Transverse colon (tissue), 4 donors: Measurements from ENCODE around the gene SPAG8. TPM values are rescaled to one million over a fixed set of nuclear protein-coding genes. Genes with fewer than 3 reads are reported as not detected.
A peak's percentile ranks its signal among the peaks of the same experiment; 100 is the strongest.

ENCODE experiments used
- DNase-seq: peaks from one replicate; pipeline ENCODE4 v3.0.0-alpha.2; 2019
- H3K27ac ChIP-seq, 4 donors: fragments of 200-600 bp; sonication (generic); 2 replicates each; pipeline ENCODE4 v1.5.1; 2016 to 2018; ENCODE audit warnings: inconsistent platforms in 4 of 4
- H3K27me3 ChIP-seq: fragments of 200-600 bp; sonication (generic); 2 replicates; pipeline ENCODE4 v1.5.1; 2017; ENCODE audit warnings: inconsistent platforms
- H3K36me3 ChIP-seq, 4 donors: fragments of 200-600 bp; sonication (generic); 2 replicates each; pipeline ENCODE4 v1.5.1; 2017 to 2019; ENCODE audit warnings: inconsistent platforms in 4 of 4
- H3K4me1 ChIP-seq, 4 donors: fragments of 200-600 bp; sonication (generic); 2 replicates each; pipeline ENCODE4 v1.5.1; 2017 to 2020; ENCODE audit warnings: inconsistent platforms in 4 of 4
- H3K4me3 ChIP-seq, 4 donors: fragments of 200-600 bp; sonication (generic); 1 replicate in 1 of 4; 2 replicates in 3 of 4; pipeline versions ENCODE4 v1.5.1 to v1.6.1; 2017 to 2019; ENCODE audit warnings: inconsistent platforms in 4 of 4
- H3K9me3 ChIP-seq, 2 donors: fragments of 200-600 bp; sonication (generic); 2 replicates each; pipeline ENCODE4 v1.5.1; 2017 to 2019; ENCODE audit warnings: inconsistent platforms in 2 of 2
- EP300 ChIP-seq: sonication (generic); formaldehyde crosslinking; IDR thresholded peaks from one replicate; pipeline ENCODE4 v1.6.1; 2017; ENCODE audit warnings: antibody characterized with exemption, low read depth
- POLR2A ChIP-seq: fragments of 450-650 bp; IDR thresholded peaks from one replicate; pipeline ENCODE4 v1.6.1; 2016; ENCODE audit warnings: antibody characterized with exemption, mild to moderate bottlenecking, moderate library complexity
- POLR2AphosphoS5 ChIP-seq, 3 donors: sonication (generic); formaldehyde crosslinking; IDR thresholded peaks; one replicate each; pipeline ENCODE4 v1.6.1; 2016; ENCODE audit warnings: antibody characterized with exemption in 3 of 3
- WGBS, 2 donors: methylation state at CpG; one replicate each; pipeline ENCODE4 v1.1.5; 2018; ENCODE audit warnings: low coverage in 1 of 2; 5-methylcytosine and 5-hydroxymethylcytosine counted together
- in situ Hi-C, 4 donors: fragments of 200-750 bp; cut with MboI; loops; one replicate each; pipeline versions ENCODE4 v1.15.0 to v1.15.1; 2017; ENCODE audit warnings: low sequenced_read_pairs in 3 of 4, low pct_ligation_motif_present in 1 of 4, low pct_unique_long_range_greater_than_20kb in 1 of 4
- intact Hi-C: fragments of 100-400 bp; cut with DNase I; formaldehyde crosslinking; loops from one replicate; pipeline ENCODE4 v1.15.1; 2023; ENCODE audit warnings: low total_unique reads
- total RNA-seq, 4 donors: library from RNA; depleted of rRNA; stranded (reverse); fragments of >200 nt; gene quantifications; one replicate each; pipeline ENCODE4 v1.1.0, GENCODE V29; 2016
- TF ChIP-seq, protein P1 (sequence below), 5 experiments: fragments of 200-600 bp in 3 of 5; fragments of 450-650 bp in 2 of 5; sonication (generic) in 3 of 5; IDR thresholded peaks; 1 replicate in 2 of 5; 2 replicates in 3 of 5; pipeline ENCODE4 v1.5.1; 2016 to 2017; ENCODE audit warnings: antibody characterized with exemption in 5 of 5, inconsistent platforms in 3 of 5, mild to moderate bottlenecking in 2 of 5, moderate library complexity in 1 of 5

The SPAG8 gene
- total RNA-seq, 4 donors from 2014 or later: 0.41 to 3.0 (median 1.9) TPM; not detected in 1

DNA sequence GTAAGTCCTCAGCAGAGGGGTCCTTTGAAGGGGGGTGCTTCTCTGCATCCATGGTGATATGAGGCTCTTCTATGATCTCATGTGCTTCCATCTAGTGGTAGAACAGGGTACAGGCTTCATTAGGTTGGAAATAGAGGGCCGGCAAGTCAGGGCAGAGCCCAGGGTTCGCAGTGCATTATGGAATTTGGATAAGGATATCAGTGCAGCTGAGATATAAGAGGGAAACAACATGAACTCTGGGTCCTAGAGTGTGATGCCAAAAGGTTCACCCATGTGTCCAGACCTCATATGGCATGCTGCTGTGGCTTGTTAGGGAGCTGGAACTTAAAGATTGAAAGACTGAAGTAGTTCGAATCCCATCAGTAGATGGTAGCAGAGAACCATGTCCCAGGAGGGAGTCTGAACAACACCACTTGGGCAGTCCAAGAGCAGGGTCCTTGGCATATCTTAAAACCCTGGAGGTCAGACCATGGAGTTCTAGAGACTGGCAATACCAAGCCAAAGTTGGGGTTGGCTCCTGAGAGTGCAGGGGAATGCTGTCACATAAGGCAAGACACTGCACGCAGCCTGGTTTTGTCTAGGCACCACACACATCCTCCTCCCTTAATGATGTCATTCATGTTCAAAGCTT, 14.1 kb upstream of the SPAG8 start:
- 27 to 28% methylated on average over 3 to 4 of the region's 4 CpGs for WGBS, 2 donors
- Histone ChIP-seq H3K9me3 (no peaks in the 10 kb centered on the region), H3K4me3 (no peak overlapping the region), H3K27me3 (no peaks in the 10 kb centered on the region), H3K36me3 (no peaks in the 10 kb centered on the region), H3K27ac (no peak overlapping the region), H3K4me1 (peaks cover 3 to 22% (median 17%) of the 10 kb centered on the region in 4 donors)
- DNase-seq: no peak
- intact Hi-C loops (no loop called here), in situ Hi-C loops (no loop called here)
- no peak for TF ChIP-seq POLR2AphosphoS5 (IDR thresholded peaks at IDR 0.05)
- TF ChIP-seq, protein P1, sequence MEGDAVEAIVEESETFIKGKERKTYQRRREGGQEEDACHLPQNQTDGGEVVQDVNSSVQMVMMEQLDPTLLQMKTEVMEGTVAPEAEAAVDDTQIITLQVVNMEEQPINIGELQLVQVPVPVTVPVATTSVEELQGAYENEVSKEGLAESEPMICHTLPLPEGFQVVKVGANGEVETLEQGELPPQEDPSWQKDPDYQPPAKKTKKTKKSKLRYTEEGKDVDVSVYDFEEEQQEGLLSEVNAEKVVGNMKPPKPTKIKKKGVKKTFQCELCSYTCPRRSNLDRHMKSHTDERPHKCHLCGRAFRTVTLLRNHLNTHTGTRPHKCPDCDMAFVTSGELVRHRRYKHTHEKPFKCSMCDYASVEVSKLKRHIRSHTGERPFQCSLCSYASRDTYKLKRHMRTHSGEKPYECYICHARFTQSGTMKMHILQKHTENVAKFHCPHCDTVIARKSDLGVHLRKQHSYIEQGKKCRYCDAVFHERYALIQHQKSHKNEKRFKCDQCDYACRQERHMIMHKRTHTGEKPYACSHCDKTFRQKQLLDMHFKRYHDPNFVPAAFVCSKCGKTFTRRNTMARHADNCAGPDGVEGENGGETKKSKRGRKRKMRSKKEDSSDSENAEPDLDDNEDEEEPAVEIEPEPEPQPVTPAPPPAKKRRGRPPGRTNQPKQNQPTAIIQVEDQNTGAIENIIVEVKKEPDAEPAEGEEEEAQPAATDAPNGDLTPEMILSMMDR (IDR thresholded peaks at IDR 0.05): peak; percentile 71 to 88 (median 81)

DNA sequence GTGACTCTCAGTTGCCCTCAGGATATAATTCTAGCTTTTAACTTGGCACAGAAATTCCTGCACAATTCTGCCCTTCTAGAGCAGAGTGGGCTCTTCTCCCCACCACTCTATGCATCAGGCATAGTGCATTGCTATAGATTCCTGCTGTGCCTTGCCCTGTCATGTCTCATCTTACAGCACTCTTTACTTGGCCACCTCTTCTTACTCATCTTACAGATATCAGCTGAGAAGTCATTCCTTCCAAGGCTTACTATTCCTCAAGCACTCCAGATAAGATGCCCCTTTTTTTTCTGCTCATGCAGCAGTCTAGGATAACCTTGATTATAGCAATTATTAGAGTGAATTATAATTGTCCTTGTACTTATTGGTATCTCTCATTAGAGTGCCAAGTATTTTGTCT, 10.9 kb upstream of the SPAG8 start:
- Histone ChIP-seq H3K4me3 (no peak overlapping the region), H3K9me3 (no peaks in the 10 kb centered on the region), H3K4me1 (no peaks in the 10 kb centered on the region), H3K36me3 (no peaks in the 10 kb centered on the region), H3K27me3 (no peaks in the 10 kb centered on the region), H3K27ac (no peak overlapping the region)
- intact Hi-C loops (no loop called here), in situ Hi-C loops (no loop called here)
- DNase-seq: no peak
- TF ChIP-seq POLR2AphosphoS5 (IDR thresholded peaks at IDR 0.05): no peak
- no peak for TF ChIP-seq POLR2A

DNA sequence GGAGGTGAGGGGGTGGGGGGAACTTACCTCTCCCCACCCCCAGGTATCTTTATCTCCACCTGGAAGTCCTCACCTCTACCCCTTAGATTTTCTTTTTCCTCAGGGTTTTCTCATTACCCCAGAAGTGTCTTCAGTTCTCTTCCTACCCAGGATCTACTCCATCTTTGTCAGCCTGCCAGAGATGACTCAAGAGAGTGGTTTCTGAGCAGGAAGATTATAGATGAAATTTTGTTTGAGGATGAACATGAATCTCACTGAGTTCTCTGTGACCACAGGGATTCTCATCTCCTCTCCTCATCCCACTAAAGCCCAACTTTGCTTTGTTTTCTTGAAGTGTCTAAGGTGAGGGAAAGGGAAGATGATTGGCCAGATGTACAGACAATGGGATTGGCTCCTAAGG, 8.0 kb upstream of the SPAG8 start:
- H3K36me3 ChIP-seq: no peaks in the 10 kb centered on the region
- no peaks in the 10 kb centered on the region for H3K9me3 ChIP-seq
- no peaks in the 10 kb centered on the region for H3K27me3 ChIP-seq
- TF ChIP-seq EP300 (no peak), POLR2AphosphoS5 (IDR thresholded peaks at IDR 0.05) (no peak), POLR2A (no peak)
- TF ChIP-seq, protein P1 (IDR thresholded peaks at IDR 0.05): no peak
- H3K4me1 ChIP-seq: peaks cover 0 to 4% (median 0%) of the 10 kb centered on the region in 4 donors
- H3K4me3 ChIP-seq: no peak overlapping the region
- no peak for DNase-seq
- H3K27ac ChIP-seq: no peak overlapping the region
- in situ Hi-C loops: no loop called here
- intact Hi-C loops: no loop called here

DNA sequence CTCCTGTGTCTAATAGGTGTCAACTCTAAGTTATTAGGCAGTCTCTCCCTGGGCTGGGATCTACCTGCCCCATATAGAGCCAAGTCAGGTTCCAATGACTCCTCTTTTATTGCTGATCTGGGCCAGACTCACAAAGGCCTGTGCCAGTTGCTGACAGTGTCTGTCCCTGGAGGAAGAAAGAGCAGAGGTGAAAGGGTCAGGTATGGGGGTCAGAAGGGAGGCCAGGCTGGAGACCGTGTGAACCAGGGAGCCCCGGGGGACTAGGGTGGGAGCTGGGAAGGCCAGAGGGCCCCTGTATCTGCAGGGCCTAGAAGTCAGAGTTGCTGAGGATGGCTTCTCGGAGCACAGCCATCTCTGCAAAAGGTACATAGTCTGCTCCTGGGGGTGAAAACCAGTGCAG, 6.3 kb upstream of the SPAG8 start:
- Histone ChIP-seq H3K27ac (no peak overlapping the region), H3K36me3 (no peaks in the 10 kb centered on the region), H3K4me3 (no peak overlapping the region), H3K9me3 (no peaks in the 10 kb centered on the region), H3K4me1 (peaks cover 9 to 16% (median 11%) of the 10 kb centered on the region in 4 donors), H3K27me3 (no peaks in the 10 kb centered on the region)
- no peak for TF ChIP-seq POLR2AphosphoS5 (IDR thresholded peaks at IDR 0.05)
- TF ChIP-seq, protein P1 (IDR thresholded peaks at IDR 0.05): no peak
- no peak for TF ChIP-seq EP300
- TF ChIP-seq POLR2A: no peak
- in situ Hi-C loops: loop anchor here in 1 of 4 donors (10.0 kb wide), 1 partner anchor 84 kb away; the partner anchor contains the start of genes CREB3 and TLN1
- DNase-seq: no peak
- WGBS, 2 donors: 82% methylated on average over 3 of the region's 3 CpGs; no CpG with 5 or more reads in 1 of the 2 donors
- intact Hi-C loops: no loop called here

DNA sequence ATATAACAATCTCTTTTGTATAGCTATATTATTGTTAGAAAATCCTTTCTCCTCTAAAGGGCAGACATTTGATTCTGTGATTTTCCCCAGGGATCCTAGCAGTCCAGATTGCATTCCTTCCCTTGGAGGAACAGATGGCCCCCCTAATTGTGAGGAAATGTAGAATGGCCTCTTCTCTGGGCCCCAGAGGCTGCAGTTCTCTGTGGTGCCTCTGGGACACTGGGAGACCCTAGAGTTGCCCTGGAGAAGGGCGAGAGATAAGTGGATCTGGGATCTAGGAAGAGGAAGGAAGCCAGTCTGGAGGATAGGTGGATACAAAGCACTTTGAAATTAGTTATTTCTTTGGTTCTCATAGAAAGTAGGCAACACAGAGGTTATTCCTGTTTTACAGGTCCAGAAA, 4.6 kb upstream of the SPAG8 start:
- H3K27ac ChIP-seq: no peak overlapping the region
- in situ Hi-C loops (loop anchor here in 1 of 4 donors (10.0 kb wide), 1 partner anchor 82 kb away; the partner anchor contains the start of genes CREB3 and TLN1), intact Hi-C loops (no loop called here)
- 80 to 82% methylated on average over 1 of the region's 1 CpG for WGBS, 2 donors
- no peaks in the 10 kb centered on the region for H3K36me3 ChIP-seq
- H3K27me3 ChIP-seq: no peaks in the 10 kb centered on the region
- peaks cover 12 to 30% (median 24%) of the 10 kb centered on the region in 4 donors for H3K4me1 ChIP-seq
- TF ChIP-seq, protein P1 (IDR thresholded peaks at IDR 0.05): no peak
- TF ChIP-seq EP300 (no peak), POLR2A (no peak), POLR2AphosphoS5 (IDR thresholded peaks at IDR 0.05) (no peak)
- H3K4me3 ChIP-seq: no peak overlapping the region
- H3K9me3 ChIP-seq: no peaks in the 10 kb centered on the region
- DNase-seq: no peak
